ENCODE data around the gene PTCSC3.

- no peak for TF ChIP-seq MAFK (conservative IDR thresholded peaks at IDR 0.05 in 1 of 2, IDR thresholded peaks at IDR 0.05 in 1 of 2; ENCODE audit: low read length in 2 of 2)
- TF ChIP-seq FOXA1 (IDR thresholded peaks at IDR 0.05) = no peak
- no peak for TF ChIP-seq FOXA1 (CRISPR knock-in tag; IDR thresholded peaks at IDR 0.05)
- no peak for TF ChIP-seq MTA1 (CRISPR knock-in tag; IDR thresholded peaks at IDR 0.05; ENCODE audit: borderline replicate concordance)
- TF ChIP-seq, protein P1, sequence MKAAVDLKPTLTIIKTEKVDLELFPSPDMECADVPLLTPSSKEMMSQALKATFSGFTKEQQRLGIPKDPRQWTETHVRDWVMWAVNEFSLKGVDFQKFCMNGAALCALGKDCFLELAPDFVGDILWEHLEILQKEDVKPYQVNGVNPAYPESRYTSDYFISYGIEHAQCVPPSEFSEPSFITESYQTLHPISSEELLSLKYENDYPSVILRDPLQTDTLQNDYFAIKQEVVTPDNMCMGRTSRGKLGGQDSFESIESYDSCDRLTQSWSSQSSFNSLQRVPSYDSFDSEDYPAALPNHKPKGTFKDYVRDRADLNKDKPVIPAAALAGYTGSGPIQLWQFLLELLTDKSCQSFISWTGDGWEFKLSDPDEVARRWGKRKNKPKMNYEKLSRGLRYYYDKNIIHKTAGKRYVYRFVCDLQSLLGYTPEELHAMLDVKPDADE (CRISPR knock-in tag; IDR thresholded peaks at IDR 0.05) = no peak
- no peak for TF ChIP-seq E2F2 (CRISPR knock-in tag; IDR thresholded peaks at IDR 0.05; ENCODE audit: borderline replicate concordance)
- TF ChIP-seq, protein P2, sequence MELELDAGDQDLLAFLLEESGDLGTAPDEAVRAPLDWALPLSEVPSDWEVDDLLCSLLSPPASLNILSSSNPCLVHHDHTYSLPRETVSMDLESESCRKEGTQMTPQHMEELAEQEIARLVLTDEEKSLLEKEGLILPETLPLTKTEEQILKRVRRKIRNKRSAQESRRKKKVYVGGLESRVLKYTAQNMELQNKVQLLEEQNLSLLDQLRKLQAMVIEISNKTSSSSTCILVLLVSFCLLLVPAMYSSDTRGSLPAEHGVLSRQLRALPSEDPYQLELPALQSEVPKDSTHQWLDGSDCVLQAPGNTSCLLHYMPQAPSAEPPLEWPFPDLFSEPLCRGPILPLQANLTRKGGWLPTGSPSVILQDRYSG (CRISPR knock-in tag; IDR thresholded peaks at IDR 0.05) = no peak
- no peak for TF ChIP-seq ZSCAN5A (CRISPR knock-in tag; IDR thresholded peaks at IDR 0.05; ENCODE audit: borderline replicate concordance)
- TF ChIP-seq SP2 (CRISPR knock-in tag; IDR thresholded peaks at IDR 0.05) = no peak
- no peak for TF ChIP-seq RELA (CRISPR knock-in tag; IDR thresholded peaks at IDR 0.05)
- TF ChIP-seq MAX (IDR thresholded peaks at IDR 0.05) = no peak
- no peak for TF ChIP-seq SPEN (CRISPR knock-in tag; IDR thresholded peaks at IDR 0.05; ENCODE audit: low read depth)
- TF ChIP-seq, protein P3, sequence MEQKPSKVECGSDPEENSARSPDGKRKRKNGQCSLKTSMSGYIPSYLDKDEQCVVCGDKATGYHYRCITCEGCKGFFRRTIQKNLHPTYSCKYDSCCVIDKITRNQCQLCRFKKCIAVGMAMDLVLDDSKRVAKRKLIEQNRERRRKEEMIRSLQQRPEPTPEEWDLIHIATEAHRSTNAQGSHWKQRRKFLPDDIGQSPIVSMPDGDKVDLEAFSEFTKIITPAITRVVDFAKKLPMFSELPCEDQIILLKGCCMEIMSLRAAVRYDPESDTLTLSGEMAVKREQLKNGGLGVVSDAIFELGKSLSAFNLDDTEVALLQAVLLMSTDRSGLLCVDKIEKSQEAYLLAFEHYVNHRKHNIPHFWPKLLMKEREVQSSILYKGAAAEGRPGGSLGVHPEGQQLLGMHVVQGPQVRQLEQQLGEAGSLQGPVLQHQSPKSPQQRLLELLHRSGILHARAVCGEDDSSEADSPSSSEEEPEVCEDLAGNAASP (CRISPR knock-in tag; IDR thresholded peaks at IDR 0.05; ENCODE audit: borderline replicate concordance) = no peak
- TF ChIP-seq, protein P4, sequence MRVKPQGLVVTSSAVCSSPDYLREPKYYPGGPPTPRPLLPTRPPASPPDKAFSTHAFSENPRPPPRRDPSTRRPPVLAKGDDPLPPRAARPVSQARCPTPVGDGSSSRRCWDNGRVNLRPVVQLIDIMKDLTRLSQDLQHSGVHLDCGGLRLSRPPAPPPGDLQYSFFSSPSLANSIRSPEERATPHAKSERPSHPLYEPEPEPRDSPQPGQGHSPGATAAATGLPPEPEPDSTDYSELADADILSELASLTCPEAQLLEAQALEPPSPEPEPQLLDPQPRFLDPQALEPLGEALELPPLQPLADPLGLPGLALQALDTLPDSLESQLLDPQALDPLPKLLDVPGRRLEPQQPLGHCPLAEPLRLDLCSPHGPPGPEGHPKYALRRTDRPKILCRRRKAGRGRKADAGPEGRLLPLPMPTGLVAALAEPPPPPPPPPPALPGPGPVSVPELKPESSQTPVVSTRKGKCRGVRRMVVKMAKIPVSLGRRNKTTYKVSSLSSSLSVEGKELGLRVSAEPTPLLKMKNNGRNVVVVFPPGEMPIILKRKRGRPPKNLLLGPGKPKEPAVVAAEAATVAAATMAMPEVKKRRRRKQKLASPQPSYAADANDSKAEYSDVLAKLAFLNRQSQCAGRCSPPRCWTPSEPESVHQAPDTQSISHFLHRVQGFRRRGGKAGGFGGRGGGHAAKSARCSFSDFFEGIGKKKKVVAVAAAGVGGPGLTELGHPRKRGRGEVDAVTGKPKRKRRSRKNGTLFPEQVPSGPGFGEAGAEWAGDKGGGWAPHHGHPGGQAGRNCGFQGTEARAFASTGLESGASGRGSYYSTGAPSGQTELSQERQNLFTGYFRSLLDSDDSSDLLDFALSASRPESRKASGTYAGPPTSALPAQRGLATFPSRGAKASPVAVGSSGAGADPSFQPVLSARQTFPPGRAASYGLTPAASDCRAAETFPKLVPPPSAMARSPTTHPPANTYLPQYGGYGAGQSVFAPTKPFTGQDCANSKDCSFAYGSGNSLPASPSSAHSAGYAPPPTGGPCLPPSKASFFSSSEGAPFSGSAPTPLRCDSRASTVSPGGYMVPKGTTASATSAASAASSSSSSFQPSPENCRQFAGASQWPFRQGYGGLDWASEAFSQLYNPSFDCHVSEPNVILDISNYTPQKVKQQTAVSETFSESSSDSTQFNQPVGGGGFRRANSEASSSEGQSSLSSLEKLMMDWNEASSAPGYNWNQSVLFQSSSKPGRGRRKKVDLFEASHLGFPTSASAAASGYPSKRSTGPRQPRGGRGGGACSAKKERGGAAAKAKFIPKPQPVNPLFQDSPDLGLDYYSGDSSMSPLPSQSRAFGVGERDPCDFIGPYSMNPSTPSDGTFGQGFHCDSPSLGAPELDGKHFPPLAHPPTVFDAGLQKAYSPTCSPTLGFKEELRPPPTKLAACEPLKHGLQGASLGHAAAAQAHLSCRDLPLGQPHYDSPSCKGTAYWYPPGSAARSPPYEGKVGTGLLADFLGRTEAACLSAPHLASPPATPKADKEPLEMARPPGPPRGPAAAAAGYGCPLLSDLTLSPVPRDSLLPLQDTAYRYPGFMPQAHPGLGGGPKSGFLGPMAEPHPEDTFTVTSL (CRISPR knock-in tag; IDR thresholded peaks at IDR 0.05; ENCODE audit: borderline replicate concordance) = no peak
- TF ChIP-seq HNF4G (IDR thresholded peaks at IDR 0.05; ENCODE audit: borderline replicate concordance, low read depth, low read length) = no peak
- TF ChIP-seq HNF4G (CRISPR knock-in tag; IDR thresholded peaks at IDR 0.05; ENCODE audit: borderline replicate concordance, low read depth) = no peak
Observed at GRCh38 chr14:36161776-36162175, 14.7 kb downstream of the PTCSC3 start.

Data from HepG2 (cell line).